ENCODE data around the gene SLC7A7.
A peak's percentile ranks its signal among the peaks of the same experiment; 100 is the strongest.
"Not testable (repeated sequence)": the region's sequence is repeated elsewhere in the genome, so short reads cannot be mapped to it uniquely, and the experiment has no call there.

Gene SLC7A7

GRCh38 chr14:22814941-22815713, at the start of gene SLC7A7:
Gene SLC7A7 (minus strand): TSS chr14:22815435. CDS start chr14:22813398, 2,037 bp downstream.
- peak; percentile 80 for DNase-seq

- DNase-seq = no peak
These were observed 49.7 kb upstream of the SLC7A7 start for GRCh38 chr14:22864979-22865378.

GRCh38 chr14:22861651-22862050, 46.4 kb upstream of the SLC7A7 start:
- no peak for DNase-seq

GRCh38 chr14:22860377-22860776, 45.1 kb upstream of the SLC7A7 start:
- not testable (repeated sequence) for DNase-seq

GRCh38 chr14:22856428-22856827, 41.2 kb upstream of the SLC7A7 start:
- DNase-seq = no peak

- DNase-seq = peak; percentile 53
These were observed 39.9 kb upstream of the SLC7A7 start for GRCh38 chr14:22854963-22855724.

GRCh38 chr14:22854296-22854695, 39.1 kb upstream of the SLC7A7 start:
- DNase-seq = not testable (repeated sequence)

- DNase-seq = peak; percentile 93
These were observed 37.9 kb upstream of the SLC7A7 start for GRCh38 chr14:22852940-22853767.

GRCh38 chr14:22852599-22852939, 37.3 kb upstream of the SLC7A7 start:
- DNase-seq = no peak

- DNase-seq = not testable (repeated sequence)
These were observed 36.9 kb upstream of the SLC7A7 start for GRCh38 chr14:22852178-22852577.

GRCh38 chr14:22850944-22851764, 35.9 kb upstream of the SLC7A7 start:
- DNase-seq = peak; percentile 88

GRCh38 chr14:22849212-22849819, 34.1 kb upstream of the SLC7A7 start:
- DNase-seq = no peak

- peak; percentile 88 for DNase-seq
These were observed 33.3 kb upstream of the SLC7A7 start for GRCh38 chr14:22848351-22849164.

- no peak for DNase-seq
These were observed 32.6 kb upstream of the SLC7A7 start for GRCh38 chr14:22847661-22848341.

- no peak for DNase-seq
These were observed 31.6 kb upstream of the SLC7A7 start for GRCh38 chr14:22846811-22847307.

- no peak for DNase-seq
These were observed 30.8 kb upstream of the SLC7A7 start for GRCh38 chr14:22845821-22846625.

GRCh38 chr14:22845103-22845394, 29.8 kb upstream of the SLC7A7 start:
- DNase-seq = no peak

- no peak for DNase-seq
These were observed 29.2 kb upstream of the SLC7A7 start for GRCh38 chr14:22844221-22845102.

All from islet precursor cell (in vitro differentiated cells).